ENCODE results near the gene PRDM8.

- TF ChIP-seq POLR2AphosphoS5 (IDR thresholded peaks at IDR 0.05): no peak
- TF ChIP-seq CTCF (IDR thresholded peaks at IDR 0.05): no peak
- TF ChIP-seq POLR2A (IDR thresholded peaks at IDR 0.05): no peak
These were observed 23.4 kb downstream of the PRDM8 start for GRCh38 chr4:80220711-80221110.

Measured in breast epithelium (tissue), 3 donors.